ENCODE data around the gene CELF2.

CELF2 gene

GRCh38 chr10:11063856-11064255 is 46.2 kb downstream of the CELF2 start:
- DNase-seq: no peak

GRCh38 chr10:11064832-11065231 is 47.2 kb downstream of the CELF2 start:
- no peak for DNase-seq

GRCh38 chr10:11065567-11065966 is 47.9 kb downstream of the CELF2 start:
- DNase-seq: no peak

GRCh38 chr10:11066520-11066919 is 48.8 kb downstream of the CELF2 start:
- DNase-seq: no peak

- no peak for DNase-seq
These were observed 51.4 kb downstream of the CELF2 start for GRCh38 chr10:11068861-11069633.

GRCh38 chr10:11073410-11073809 is 55.7 kb downstream of the CELF2 start:
- no peak for DNase-seq

GRCh38 chr10:11074536-11075267 is 57.0 kb downstream of the CELF2 start:
- DNase-seq: no peak

- DNase-seq: no peak
These were observed 58.5 kb downstream of the CELF2 start for GRCh38 chr10:11076221-11076620.

- no peak for DNase-seq
These were observed 62.9 kb downstream of the CELF2 start for GRCh38 chr10:11080564-11080984.

GRCh38 chr10:11081408-11081807 is 63.7 kb downstream of the CELF2 start:
- no peak for DNase-seq

- no peak for DNase-seq
These were observed 64.9 kb downstream of the CELF2 start for GRCh38 chr10:11082526-11082925.

- no peak for DNase-seq
These were observed 65.4 kb downstream of the CELF2 start for GRCh38 chr10:11083051-11083450.

- DNase-seq: no peak
These were observed 67.9 kb downstream of the CELF2 start for GRCh38 chr10:11085545-11085944.

- DNase-seq: no peak
These were observed 68.6 kb downstream of the CELF2 start for GRCh38 chr10:11086177-11086840.

GRCh38 chr10:11087372-11087771 is 69.7 kb downstream of the CELF2 start:
- DNase-seq: no peak

GRCh38 chr10:11088709-11089108 is 71.0 kb downstream of the CELF2 start:
- DNase-seq: no peak

GRCh38 chr10:11089272-11089671 is 71.6 kb downstream of the CELF2 start:
- no peak for DNase-seq

- no peak for DNase-seq
These were observed 73.9 kb downstream of the CELF2 start for GRCh38 chr10:11091517-11092102.

- no peak for DNase-seq
These were observed 76.4 kb downstream of the CELF2 start for GRCh38 chr10:11093771-11094736.

- no peak for DNase-seq
These were observed 77.7 kb downstream of the CELF2 start for GRCh38 chr10:11095374-11095801.

GRCh38 chr10:11096422-11096821 is 78.8 kb downstream of the CELF2 start:
- DNase-seq: no peak

- no peak for DNase-seq
These were observed 80.0 kb downstream of the CELF2 start for GRCh38 chr10:11097686-11098085.
